B cell (primary cell): ENCODE data around the gene NMNAT2. TPM values are rescaled to one million over a fixed set of nuclear protein-coding genes. Genes with fewer than 3 reads are reported as not detected.

Source experiments
- ATAC-seq: fragments of 200-7000 bp; cut with Tn5 transposase; one replicate; pipeline ENCODE4 v1.10.0; 2021; ENCODE audit warnings: low read depth, mild to moderate bottlenecking, moderate number of reproducible peaks, moderate library complexity
- CTCF ChIA-PET: fragments of 350-600 bp; sonication (Branson Sonifier 250); formaldehyde crosslinking; loops from one replicate; lab custom pipeline; 2021; ENCODE audit warnings: antibody characterized with exemption, inconsistent platforms; lab: Charles Lee
- POLR2A ChIA-PET: fragments of 350-600 bp; sonication (Branson Sonifier 250); formaldehyde crosslinking; loops from one replicate; lab custom pipeline; 2021; ENCODE audit warnings: antibody characterized with exemption; lab: Charles Lee
- DNase-seq: peaks from one replicate; pipeline ENCODE4 v3.0.0; 2013
- H2AFZ ChIP-seq: 2 replicates; pipeline ENCODE4 v1.6.1; 2012; ENCODE audit warnings: mild to moderate bottlenecking, low read depth, low read length; ENCODE audit not compliant: insufficient read depth, poor library complexity, severe bottlenecking
- H3K27ac ChIP-seq, 2 donors: 1 replicate in 1 of 2; 2 replicates in 1 of 2; pipeline ENCODE4 v1.5.1; 2012 to 2013; ENCODE audit warnings: low read length in 2 of 2, mild to moderate bottlenecking in 2 of 2, moderate library complexity in 1 of 2
- H3K27me3 ChIP-seq, 4 experiments: fragments of 200-600 bp in 1 of 4; sonication (generic) in 1 of 4; replicated peaks in 1 of 4; 1 replicate in 2 of 4; 2 replicates in 2 of 4; pipeline versions ENCODE4 v1.6.1 to v1.7.0; 2013 to 2016; ENCODE audit warnings: low read length in 3 of 4, mild to moderate bottlenecking in 2 of 4, mixed read lengths in 1 of 4, moderate library complexity in 1 of 4; ENCODE audit not compliant: insufficient read depth in 4 of 4, control insufficient read depth in 3 of 4; ENCODE audit errors: control extremely low read depth in 1 of 4
- H3K36me3 ChIP-seq, 2 experiments: replicated peaks in 1 of 2; 1 replicate in 1 of 2; 2 replicates in 1 of 2; pipeline versions ENCODE4 v1.6.1 to v1.7.1; 2013; ENCODE audit warnings: low read length in 1 of 2; ENCODE audit not compliant: insufficient read depth in 2 of 2, control insufficient read depth in 1 of 2; ENCODE audit errors: control extremely low read depth in 1 of 2, extremely low read depth in 1 of 2
- H3K4me1 ChIP-seq, 2 donors: fragments of 200-600 bp in 1 of 2; sonication (generic) in 1 of 2; 1 replicate in 1 of 2; 2 replicates in 1 of 2; pipeline versions ENCODE4 v1.5.1 to v1.6.1; 2013 to 2017; ENCODE audit warnings: low read length in 2 of 2; ENCODE audit not compliant: control insufficient read depth in 2 of 2, insufficient read depth in 2 of 2
- H3K4me2 ChIP-seq: replicated peaks from 2 replicates; pipeline ENCODE3; 2012; ENCODE audit warnings: mild to moderate bottlenecking, low read depth, low read length; ENCODE audit not compliant: poor library complexity, severe bottlenecking
- H3K4me3 ChIP-seq, 5 experiments: fragments of 200-600 bp in 1 of 5; sonication (generic) in 1 of 5; 1 replicate in 3 of 5; 2 replicates in 2 of 5; pipeline versions ENCODE4 v1.5.1 to v1.7.0; 2011 to 2016; ENCODE audit warnings: low read length in 4 of 5, mild to moderate bottlenecking in 4 of 5, low read depth in 2 of 5, control low read depth in 1 of 5, moderate library complexity in 1 of 5; ENCODE audit not compliant: insufficient read depth in 1 of 5; ENCODE audit errors: control extremely low read depth in 1 of 5, extremely low read depth in 1 of 5
- H3K79me2 ChIP-seq: fragments of 200-600 bp; sonication (generic); one replicate; pipeline ENCODE4 v1.6.0; 2016; ENCODE audit warnings: low read length; ENCODE audit not compliant: control insufficient read depth, insufficient read depth
- H3K9ac ChIP-seq: fragments of 200-600 bp; sonication (generic); 2 replicates; pipeline ENCODE4 v1.6.1; 2017; ENCODE audit warnings: mild to moderate bottlenecking, low read length, moderate library complexity
- H3K9me3 ChIP-seq, 3 donors: one replicate each; pipeline versions ENCODE4 v1.6.1 to v1.7.1; 2013; ENCODE audit warnings: low read length in 2 of 3; ENCODE audit not compliant: control insufficient read depth in 2 of 3, insufficient read depth in 1 of 3; ENCODE audit errors: control extremely low read depth in 1 of 3
- H4K20me1 ChIP-seq: 2 replicates; pipeline ENCODE4 v1.6.0; 2012; ENCODE audit warnings: mild to moderate bottlenecking, low read length; ENCODE audit not compliant: insufficient read depth, control insufficient read depth, poor library complexity, severe bottlenecking
- H3K27ac Mint-ChIP-seq: one replicate; pipeline ENCODE4 v1.8.0; 2021; ENCODE audit warnings: mixed read lengths
- H3K27me3 Mint-ChIP-seq: one replicate; pipeline ENCODE4 v1.8.0; 2021; ENCODE audit warnings: mixed read lengths
- H3K4me1 Mint-ChIP-seq: one replicate; pipeline ENCODE4 v1.8.0; 2021; ENCODE audit warnings: mixed read lengths
- H3K4me3 Mint-ChIP-seq: one replicate; pipeline ENCODE4 v1.8.0; 2021; ENCODE audit warnings: mixed read lengths
- H3K9me3 Mint-ChIP-seq: one replicate; pipeline ENCODE4 v1.8.0; 2022; ENCODE audit warnings: mixed read lengths; ENCODE audit not compliant: insufficient read depth
- EZH2 ChIP-seq: IDR thresholded peaks from 2 replicates; pipeline ENCODE4 v1.6.1; 2012; ENCODE audit warnings: borderline replicate concordance, low read depth, mild to moderate bottlenecking, moderate library complexity, low read length; ENCODE audit not compliant: insufficient read depth, poor library complexity, severe bottlenecking
- WGBS: methylation state at CpG from one replicate; pipeline ENCODE4 v1.1.5; 2013; ENCODE audit warnings: missing lambda C conversion rate; ENCODE audit not compliant: insufficient coverage; 5-methylcytosine and 5-hydroxymethylcytosine counted together
- intact Hi-C: fragments of 100-400 bp; cut with micrococcal nuclease; formaldehyde crosslinking; loops from one replicate; pipeline ENCODE4 v1.10.0; 2022
- polyA plus RNA-seq: library from polyadenylated mRNA; depleted of rRNA; stranded (reverse); fragments of >200 nt; gene quantifications from 2 replicates; pipeline ENCODE4 v1.2.3, GENCODE V29; 2012
- total RNA-seq, 2 donors: library from RNA; stranded (reverse); fragments of 120-200 nt in 1 of 2; gene quantifications; 1 replicate in 1 of 2; 2 replicates in 1 of 2; pipeline versions ENCODE4 v1.2.3 to v1.2.4, GENCODE V29; 2013 to 2022
- TF ChIP-seq, protein P1 (sequence below): fragments of 200-600 bp; IDR thresholded peaks from one replicate; pipeline ENCODE4 v1.8.0; 2022; ENCODE audit warnings: antibody characterized with exemption, mild to moderate bottlenecking

Gene NMNAT2
- total and polyA plus RNA-seq, 2 donors (not counting 1 experiment from before 2014, with no cell fraction given): not detected

DNA sequence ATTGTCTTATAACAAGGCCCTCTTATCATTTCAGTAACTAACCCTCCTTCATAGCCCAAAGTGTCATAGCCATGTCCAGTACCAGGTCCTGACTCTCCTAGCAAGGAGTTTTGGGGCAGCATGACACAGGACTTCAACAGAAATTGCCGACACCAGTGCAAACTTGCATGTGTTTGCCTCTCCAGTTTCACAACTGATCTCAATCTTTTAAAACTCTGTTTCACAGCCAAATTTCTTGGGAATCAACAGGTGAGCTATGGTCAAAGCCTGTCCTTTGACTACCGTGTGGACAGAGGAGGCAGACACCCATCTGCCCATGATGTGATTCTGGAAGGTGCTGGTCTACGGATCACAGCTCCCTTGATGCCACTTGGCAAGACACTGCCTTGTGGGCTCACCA lies 195.3 kb downstream of the NMNAT2 start:
- WGBS: 100% methylated on average over 2 of the region's 3 CpGs
- Histone ChIP-seq H3K4me3 (no peak overlapping the region), H4K20me1 (no peaks in the 10 kb centered on the region), H3K4me2 (no peak overlapping the region), H3K36me3 (no peaks in the 10 kb centered on the region), H3K9ac (no peak overlapping the region), H3K79me2 (no peaks in the 10 kb centered on the region), H3K9me3 (no peaks in the 10 kb centered on the region), H3K27ac (no peak overlapping the region), H3K4me1 (peaks cover 0 to 4% of the 10 kb centered on the region in 2 donors), H2AFZ (no peak overlapping the region), H3K27me3 (no peaks in the 10 kb centered on the region)
- Mint-ChIP-seq H3K9me3 (no peaks in the 10 kb centered on the region), H3K4me1 (peaks cover 9% of the 10 kb centered on the region), H3K4me3 (no peak overlapping the region), H3K27me3 (peaks cover 28% of the 10 kb centered on the region), H3K27ac (no peak overlapping the region)
- POLR2A ChIA-PET: no interaction called here
- CTCF ChIA-PET: interaction anchor here (0.6 kb wide), 1 partner anchor 170 kb away, joined by 3 read pairs; no protein-coding TSS in a partner anchor
- DNase-seq: no peak
- intact Hi-C loops: no loop called here
- ATAC-seq: no peak
- TF ChIP-seq, protein P1, sequence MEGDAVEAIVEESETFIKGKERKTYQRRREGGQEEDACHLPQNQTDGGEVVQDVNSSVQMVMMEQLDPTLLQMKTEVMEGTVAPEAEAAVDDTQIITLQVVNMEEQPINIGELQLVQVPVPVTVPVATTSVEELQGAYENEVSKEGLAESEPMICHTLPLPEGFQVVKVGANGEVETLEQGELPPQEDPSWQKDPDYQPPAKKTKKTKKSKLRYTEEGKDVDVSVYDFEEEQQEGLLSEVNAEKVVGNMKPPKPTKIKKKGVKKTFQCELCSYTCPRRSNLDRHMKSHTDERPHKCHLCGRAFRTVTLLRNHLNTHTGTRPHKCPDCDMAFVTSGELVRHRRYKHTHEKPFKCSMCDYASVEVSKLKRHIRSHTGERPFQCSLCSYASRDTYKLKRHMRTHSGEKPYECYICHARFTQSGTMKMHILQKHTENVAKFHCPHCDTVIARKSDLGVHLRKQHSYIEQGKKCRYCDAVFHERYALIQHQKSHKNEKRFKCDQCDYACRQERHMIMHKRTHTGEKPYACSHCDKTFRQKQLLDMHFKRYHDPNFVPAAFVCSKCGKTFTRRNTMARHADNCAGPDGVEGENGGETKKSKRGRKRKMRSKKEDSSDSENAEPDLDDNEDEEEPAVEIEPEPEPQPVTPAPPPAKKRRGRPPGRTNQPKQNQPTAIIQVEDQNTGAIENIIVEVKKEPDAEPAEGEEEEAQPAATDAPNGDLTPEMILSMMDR: no peak
- no peak for TF ChIP-seq EZH2

DNA sequence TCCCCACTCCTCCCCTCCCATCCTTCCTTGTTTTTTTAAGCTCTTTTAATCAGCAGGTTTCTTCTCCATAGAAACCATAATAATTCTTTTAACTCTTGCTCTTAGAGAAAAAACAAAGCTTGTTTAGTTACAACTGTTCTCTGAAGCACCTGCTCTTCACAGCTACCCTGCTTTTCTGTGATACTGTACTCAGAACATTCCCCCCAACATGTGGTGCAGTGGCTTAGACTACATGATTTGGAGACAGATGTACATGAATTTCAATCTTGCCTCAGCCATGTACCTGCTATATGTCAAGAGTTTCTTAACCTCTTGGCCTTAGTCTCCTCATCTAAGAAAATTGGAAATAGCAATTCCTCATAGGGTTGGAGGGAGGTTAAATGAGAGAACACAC lies 198.6 kb downstream of the NMNAT2 start:
- Histone ChIP-seq H3K9ac (no peak overlapping the region), H2AFZ (no peak overlapping the region), H3K27me3 (no peaks in the 10 kb centered on the region), H4K20me1 (no peaks in the 10 kb centered on the region), H3K36me3 (no peaks in the 10 kb centered on the region), H3K4me2 (no peak overlapping the region), H3K4me1 (peaks cover 0 to 4% of the 10 kb centered on the region in 2 donors), H3K9me3 (no peaks in the 10 kb centered on the region), H3K4me3 (no peak overlapping the region), H3K79me2 (no peaks in the 10 kb centered on the region), H3K27ac (no peak overlapping the region)
- H3K9me3 Mint-ChIP-seq: no peaks in the 10 kb centered on the region
- no peak overlapping the region for H3K27ac Mint-ChIP-seq
- H3K27me3 Mint-ChIP-seq: peaks cover 36% of the 10 kb centered on the region
- POLR2A ChIA-PET: no interaction called here
- DNase-seq (no peak), ATAC-seq (no peak)
- CTCF ChIA-PET: interaction anchor here (1.0 kb wide), 1 partner anchor 257 kb away, joined by 3 read pairs; no protein-coding TSS in a partner anchor
- H3K4me1 Mint-ChIP-seq: peaks cover 4% of the 10 kb centered on the region
- TF ChIP-seq, protein P1: no peak
- no peak for TF ChIP-seq EZH2
- intact Hi-C loops: no loop called here
- no peak overlapping the region for H3K4me3 Mint-ChIP-seq
